Raji (cell line): ENCODE results near the gene MGARP.

ENCODE experiments used
- POLR2A ChIP-seq: IDR thresholded peaks from 2 replicates; pipeline ENCODE4 v1.6.1; 2011; ENCODE audit warnings: low read depth, low read length, control low read depth; ENCODE audit not compliant: insufficient read depth

MGARP gene

GRCh38 chr4:139300431-139301112, 20.5 kb upstream of the MGARP start:
- no peak for TF ChIP-seq POLR2A

- no peak for TF ChIP-seq POLR2A
Measured at GRCh38 chr4:139299536-139299935, 19.5 kb upstream of the MGARP start.

GRCh38 chr4:139297001-139297410, 17.0 kb upstream of the MGARP start:
- no peak for TF ChIP-seq POLR2A

- no peak for TF ChIP-seq POLR2A
Measured at GRCh38 chr4:139295942-139296299, 15.9 kb upstream of the MGARP start.

GRCh38 chr4:139295206-139295941, 15.3 kb upstream of the MGARP start:
- peak; percentile 80 for TF ChIP-seq POLR2A

GRCh38 chr4:139286186-139286698, 6.2 kb upstream of the MGARP start:
- TF ChIP-seq POLR2A, result no peak

- TF ChIP-seq POLR2A, result no peak
Measured at GRCh38 chr4:139282721-139283075, 2.7 kb upstream of the MGARP start.

- TF ChIP-seq POLR2A, result no peak
Measured at GRCh38 chr4:139282065-139282720, 2.2 kb upstream of the MGARP start.

GRCh38 chr4:139278912-139279759, 889 bp downstream of the MGARP start:
- TF ChIP-seq POLR2A, result no peak

- no peak for TF ChIP-seq POLR2A
Measured at GRCh38 chr4:139278485-139278884, 1.5 kb downstream of the MGARP start.

- TF ChIP-seq POLR2A, result no peak
Measured at GRCh38 chr4:139275281-139275735, 4.7 kb downstream of the MGARP start.

- no peak for TF ChIP-seq POLR2A
Measured at GRCh38 chr4:139274790-139275189, 5.2 kb downstream of the MGARP start.

- TF ChIP-seq POLR2A, result no peak
Measured at GRCh38 chr4:139273835-139274234, 6.2 kb downstream of the MGARP start.

GRCh38 chr4:139267301-139267700, 12.7 kb downstream of the MGARP start:
- TF ChIP-seq POLR2A, result no peak
